Measurements from ENCODE around the gene CD300LD.

The CD300LD gene

DNA sequence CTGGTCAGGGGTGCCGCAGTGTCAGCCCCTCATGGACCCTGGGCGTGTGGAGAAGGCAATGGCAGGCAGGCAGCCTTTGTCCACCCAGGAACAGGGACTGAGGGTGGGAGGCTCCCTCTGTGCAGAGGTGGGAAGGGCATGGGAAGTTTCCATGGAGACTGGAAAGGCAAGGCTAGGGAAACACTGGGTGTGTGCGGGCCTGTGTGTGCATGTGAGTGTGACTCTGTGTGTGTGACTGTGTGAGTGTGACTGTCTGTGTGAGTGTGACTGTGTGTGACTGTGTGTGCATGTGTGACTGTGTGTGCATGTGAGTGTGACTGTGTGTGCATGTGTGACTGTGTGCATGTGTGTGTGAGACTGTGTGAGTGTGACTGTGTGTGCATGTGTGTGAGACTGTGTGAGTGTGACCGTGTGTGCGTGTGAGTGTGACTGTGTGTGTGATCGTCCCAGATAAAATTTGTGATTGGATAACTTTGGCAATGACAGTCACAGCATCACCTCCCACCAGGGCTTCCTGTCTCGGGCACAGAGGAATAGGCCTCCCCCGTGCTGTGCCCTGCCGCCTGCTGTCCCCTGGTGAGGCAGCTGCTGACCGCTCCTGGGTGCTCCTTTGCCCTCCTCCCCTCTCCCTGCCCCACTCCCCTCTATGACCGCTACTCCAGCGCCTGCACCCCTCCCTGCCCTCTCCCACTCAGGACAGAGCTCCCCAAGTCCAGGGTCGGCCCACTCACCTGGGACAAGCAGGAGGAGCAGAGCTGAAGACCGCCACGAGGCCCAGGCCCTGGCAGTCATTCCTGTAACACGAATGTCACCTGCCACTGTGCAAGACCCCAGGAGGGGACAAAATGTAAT lies 46.9 kb downstream of the CD300LD start:
- Histone ChIP-seq H3K4me3 (ENCODE audit: low read depth, low read length) (no peak overlapping the region), H3K27ac (no peak overlapping the region), H3K27me3 (replicated peaks) (no peaks in the 10 kb centered on the region), H3K36me3 (replicated peaks) (no peaks in the 10 kb centered on the region)
- TF ChIP-seq, protein P1, sequence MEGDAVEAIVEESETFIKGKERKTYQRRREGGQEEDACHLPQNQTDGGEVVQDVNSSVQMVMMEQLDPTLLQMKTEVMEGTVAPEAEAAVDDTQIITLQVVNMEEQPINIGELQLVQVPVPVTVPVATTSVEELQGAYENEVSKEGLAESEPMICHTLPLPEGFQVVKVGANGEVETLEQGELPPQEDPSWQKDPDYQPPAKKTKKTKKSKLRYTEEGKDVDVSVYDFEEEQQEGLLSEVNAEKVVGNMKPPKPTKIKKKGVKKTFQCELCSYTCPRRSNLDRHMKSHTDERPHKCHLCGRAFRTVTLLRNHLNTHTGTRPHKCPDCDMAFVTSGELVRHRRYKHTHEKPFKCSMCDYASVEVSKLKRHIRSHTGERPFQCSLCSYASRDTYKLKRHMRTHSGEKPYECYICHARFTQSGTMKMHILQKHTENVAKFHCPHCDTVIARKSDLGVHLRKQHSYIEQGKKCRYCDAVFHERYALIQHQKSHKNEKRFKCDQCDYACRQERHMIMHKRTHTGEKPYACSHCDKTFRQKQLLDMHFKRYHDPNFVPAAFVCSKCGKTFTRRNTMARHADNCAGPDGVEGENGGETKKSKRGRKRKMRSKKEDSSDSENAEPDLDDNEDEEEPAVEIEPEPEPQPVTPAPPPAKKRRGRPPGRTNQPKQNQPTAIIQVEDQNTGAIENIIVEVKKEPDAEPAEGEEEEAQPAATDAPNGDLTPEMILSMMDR (IDR thresholded peaks at IDR 0.05; ENCODE audit: low read depth, low read length, missing control alignments): no peak
- in situ Hi-C loops (cut with HindIII; ENCODE audit: low pct_ligation_motif_present, low sequenced_read_pairs): no loop called here
- DNase-seq: no peak

GRCh38 chr17:74543891-74544760 lies 48.0 kb downstream of the CD300LD start:
- Histone ChIP-seq H3K4me3 (ENCODE audit: low read depth, low read length) (no peak overlapping the region), H3K27me3 (replicated peaks) (no peaks in the 10 kb centered on the region), H3K27ac (no peak overlapping the region), H3K36me3 (replicated peaks) (no peaks in the 10 kb centered on the region)
- in situ Hi-C loops (cut with HindIII; ENCODE audit: low pct_ligation_motif_present, low sequenced_read_pairs): no loop called here
- TF ChIP-seq, protein P1 (IDR thresholded peaks at IDR 0.05; ENCODE audit: low read depth, low read length, missing control alignments): no peak
- DNase-seq: no peak

- Histone ChIP-seq H3K27me3 (replicated peaks) (no peaks in the 10 kb centered on the region), H3K27ac (no peak overlapping the region), H3K4me3 (ENCODE audit: low read depth, low read length) (no peak overlapping the region), H3K36me3 (replicated peaks) (no peaks in the 10 kb centered on the region)
- TF ChIP-seq, protein P1 (IDR thresholded peaks at IDR 0.05; ENCODE audit: low read depth, low read length, missing control alignments): no peak
- in situ Hi-C loops (cut with HindIII; ENCODE audit: low pct_ligation_motif_present, low sequenced_read_pairs): no loop called here
- DNase-seq: no peak
These were observed 48.7 kb downstream of the CD300LD start for GRCh38 chr17:74543406-74543805.

DNA sequence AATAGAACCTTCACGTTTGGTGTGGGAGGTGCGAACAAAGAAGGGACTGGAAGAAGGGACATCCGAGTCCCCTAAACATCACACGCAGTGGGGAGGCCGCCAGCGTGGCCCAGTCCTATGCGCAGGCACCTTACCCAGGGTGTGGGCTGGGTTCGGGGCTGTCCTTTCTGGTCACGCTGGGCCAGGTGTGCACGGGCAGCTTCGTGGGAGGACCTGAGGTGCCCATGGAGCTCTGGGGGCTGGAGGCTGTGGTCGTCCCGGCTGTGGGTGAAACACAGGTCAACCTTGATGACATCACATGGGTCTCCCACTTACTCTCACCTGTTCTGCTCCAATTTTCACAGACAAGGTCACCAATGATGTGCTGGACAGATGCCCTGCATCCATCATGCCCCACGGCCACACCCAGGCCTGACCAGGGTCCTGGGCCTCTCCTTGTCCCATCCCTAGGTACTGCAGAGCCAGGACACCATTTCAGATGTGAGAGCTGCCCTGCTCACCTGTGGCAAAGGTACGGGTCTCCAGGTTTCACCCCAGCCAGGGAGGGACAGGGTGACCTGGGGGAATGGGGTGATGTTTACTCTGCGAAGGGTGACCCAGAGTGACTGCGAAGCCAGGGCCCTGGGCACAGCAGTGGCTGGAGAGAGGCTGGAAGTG lies 49.2 kb downstream of the CD300LD start:
- no peak for DNase-seq
- TF ChIP-seq, protein P1 (IDR thresholded peaks at IDR 0.05; ENCODE audit: low read depth, low read length, missing control alignments): no peak
- in situ Hi-C loops (cut with HindIII; ENCODE audit: low pct_ligation_motif_present, low sequenced_read_pairs): no loop called here
- H3K4me3 ChIP-seq (ENCODE audit: low read depth, low read length): no peak overlapping the region
- H3K27ac ChIP-seq: no peak overlapping the region
- no peaks in the 10 kb centered on the region for H3K27me3 ChIP-seq (replicated peaks)
- no peaks in the 10 kb centered on the region for H3K36me3 ChIP-seq (replicated peaks)

- TF ChIP-seq, protein P1 (IDR thresholded peaks at IDR 0.05; ENCODE audit: low read depth, low read length, missing control alignments): no peak
- in situ Hi-C loops (cut with HindIII; ENCODE audit: low pct_ligation_motif_present, low sequenced_read_pairs): no loop called here
- Histone ChIP-seq H3K4me3 (ENCODE audit: low read depth, low read length) (no peak overlapping the region), H3K27ac (no peak overlapping the region), H3K36me3 (replicated peaks) (no peaks in the 10 kb centered on the region), H3K27me3 (replicated peaks) (no peaks in the 10 kb centered on the region)
- no peak for DNase-seq
These were observed 49.9 kb downstream of the CD300LD start for GRCh38 chr17:74542166-74542565.
